K562 (cell line): ENCODE results near the gene ZNF143. TPM values are rescaled to one million over a fixed set of nuclear protein-coding genes. Genes with fewer than 3 reads are reported as not detected.
A peak's percentile ranks its signal among the peaks of the same experiment; 100 is the strongest.

Experiments
- ATAC-seq: fragments of 200-7000 bp; cut with Tn5 transposase; 3 replicates; pipeline ENCODE4 v1.9.1; 2020; ENCODE audit warnings: moderate library complexity
- BruUV-seq: library from RNA; stranded (reverse); fragments of 400-500 nt; replicated peaks from 2 replicates; lab custom pipeline; 2021; lab: Mats Ljungman, UMichigan
- CTCF ChIA-PET: fragments of 300-600 bp; formaldehyde crosslinking; extraction: SDS; loops from one replicate; lab custom pipeline; 2021; ENCODE audit warnings: low intra/inter-chr PET ratio; lab: Yijun Ruan, JAX
- POLR2A ChIA-PET: fragments of 300-600, 350-650 bp; sonication (Branson Sonifier 250); formaldehyde crosslinking; extraction: SDS; loops from one replicate; lab custom pipeline; 2021; ENCODE audit warnings: antibody characterized with exemption, inconsistent platforms; lab: Yijun Ruan, JAX
- DNase-seq, 4 experiments: peaks; one replicate each; pipeline versions ENCODE4 v3.0.0 to v3.0.0-alpha.2; 2011 to 2018; ENCODE audit warnings: low spot score in 3 of 4, mixed read lengths in 3 of 4; ENCODE audit errors: extremely low read depth in 1 of 4
- FAIRE-seq: peaks from 2 replicates; lab custom pipeline; 2011; peaks lifted over from hg19 to GRCh38; lab: Jason Lieb, UNC
- H2AFZ ChIP-seq: 2 replicates; pipeline ENCODE4 v1.6.0; 2011; ENCODE audit warnings: low read depth, low read length, control low read depth, inconsistent platforms
- H3K27ac ChIP-seq: fragments of 200-600 bp; 3 replicates; pipeline ENCODE4 v1.8.0; 2011; ENCODE audit warnings: low read depth, mild to moderate bottlenecking, control low read depth, inconsistent platforms, low read length, moderate library complexity, mixed read lengths; ENCODE audit errors: extremely low read depth
- H3K27me3 ChIP-seq, 2 experiments: fragments of 300-600 bp in 1 of 2; 2 replicates in 1 of 2; 3 replicates in 1 of 2; pipeline versions ENCODE4 v1.6.0 to v1.8.0; 2011; ENCODE audit warnings: inconsistent platforms in 2 of 2, low read length in 2 of 2, mild to moderate bottlenecking in 1 of 2, mixed read lengths in 1 of 2, moderate library complexity in 1 of 2; ENCODE audit not compliant: control insufficient read depth in 2 of 2, insufficient read depth in 2 of 2
- H3K36me3 ChIP-seq: fragments of 300-600 bp; 3 replicates; pipeline ENCODE4 v1.8.0; 2011; ENCODE audit warnings: mild to moderate bottlenecking, low read length, inconsistent platforms; ENCODE audit not compliant: control insufficient read depth, insufficient read depth
- H3K4me1 ChIP-seq, 2 experiments: fragments of 200-600 bp in 1 of 2; replicated peaks in 1 of 2; 2 replicates in 1 of 2; 3 replicates in 1 of 2; pipeline versions ENCODE4 v1.5.1 to v1.8.0; 2011; ENCODE audit warnings: inconsistent platforms in 2 of 2, low read length in 2 of 2, mild to moderate bottlenecking in 1 of 2, mixed read lengths in 1 of 2, moderate library complexity in 1 of 2; ENCODE audit not compliant: control insufficient read depth in 2 of 2, insufficient read depth in 2 of 2
- H3K4me2 ChIP-seq: 2 replicates; pipeline ENCODE4 v1.6.1; 2011; ENCODE audit warnings: low read length, control low read depth, inconsistent platforms, mixed read lengths; ENCODE audit not compliant: insufficient read depth
- H3K4me3 ChIP-seq: fragments of 200-600 bp; sonication (generic), shearing (Covaris generic); 2 replicates; pipeline ENCODE4 v1.5.1; 2016; ENCODE audit warnings: control low read depth, inconsistent platforms
- H3K79me2 ChIP-seq: fragments of 200-600 bp; 3 replicates; pipeline ENCODE4 v1.8.0; 2011; ENCODE audit warnings: low read length, inconsistent platforms; ENCODE audit not compliant: control insufficient read depth, insufficient read depth
- H3K9ac ChIP-seq, 2 experiments: 2 replicates each; pipeline versions ENCODE4 v1.6.0 to v1.6.1; 2011; ENCODE audit warnings: low read depth in 2 of 2, low read length in 2 of 2, control low read depth in 1 of 2, inconsistent platforms in 1 of 2, mild to moderate bottlenecking in 1 of 2, mixed read lengths in 1 of 2; ENCODE audit not compliant: insufficient read depth in 1 of 2
- H3K9me1 ChIP-seq: one replicate; pipeline ENCODE4 v1.6.0; 2011; ENCODE audit warnings: inconsistent platforms, mild to moderate bottlenecking, low read length, moderate library complexity; ENCODE audit not compliant: control insufficient read depth, insufficient read depth
- H3K9me3 ChIP-seq: replicated peaks from 2 replicates; pipeline ENCODE4 v1.5.1; 2011; ENCODE audit warnings: low read depth, low read length, inconsistent platforms; ENCODE audit not compliant: control insufficient read depth, insufficient read depth
- H4K20me1 ChIP-seq: replicated peaks from 2 replicates; pipeline ENCODE4 v1.6.1; 2011; ENCODE audit warnings: low read length, inconsistent platforms, mixed read lengths; ENCODE audit not compliant: control insufficient read depth, insufficient read depth
- ATF3 ChIP-seq, 2 experiments: fragments of 450-650 bp in 1 of 2; sonication (generic) in 1 of 2; formaldehyde crosslinking in 1 of 2; IDR thresholded peaks in 1 of 2; conservative IDR thresholded peaks in 1 of 2; 2 replicates each; pipeline versions ENCODE4 v1.6.1 to v1.8.1; 2016 to 2023; ENCODE audit warnings: mild to moderate bottlenecking in 2 of 2, moderate library complexity in 2 of 2, inconsistent platforms in 1 of 2, missing genetic modification reagents in 1 of 2
- ZC3H11A ChIP-seq: IDR thresholded peaks from 2 replicates; pipeline ENCODE4 v1.6.1; 2012; ENCODE audit warnings: low read depth, low read length, improper control_type of control experiment
- ZNF23 ChIP-seq: fragments of 250-450 bp; sonication (Bioruptor Pico); IDR thresholded peaks from 2 replicates; pipeline ENCODE4 v1.4.0; 2020; ENCODE audit warnings: mild to moderate bottlenecking
- WGBS: fragments of 100-300 bp; shearing (Covaris generic); methylation state at CpG from one replicate; pipeline ENCODE4 v1.1.6; 2016; ENCODE audit warnings: low coverage, mixed read lengths; ENCODE audit not compliant: insufficient coverage; ENCODE audit errors: missing lambda C conversion rate; 5-methylcytosine and 5-hydroxymethylcytosine counted together
- in situ Hi-C: fragments of 300-500 bp; cut with MboI; formaldehyde crosslinking; loops from 4 replicates; pipeline ENCODE4 v1.15.0; 2018; ENCODE audit warnings: inconsistent platforms, mixed read lengths
- intact Hi-C: fragments of 100-400 bp; cut with micrococcal nuclease; formaldehyde crosslinking; loops from 2 replicates; pipeline ENCODE4 v1.14.2; 2022
- polyA plus RNA-seq, 8 experiments: library from polyadenylated mRNA; depleted of rRNA in 4 of 8; stranded (reverse) in 5 of 8; unstranded in 3 of 8; fragments of >200 nt; fragmentation: Nextera tagmentation in 2 of 8; fragmentation: Illumina TruSeq in 1 of 8; extraction: Ambion mirVana in 2 of 8; extraction: Trizol in 1 of 8; gene quantifications; 2 replicates each; pipeline versions ENCODE4 v1.2.1 to v1.2.3, GENCODE V29; 2011 to 2014; ENCODE audit warnings: inconsistent platforms in 1 of 8, missing spikeins in 1 of 8
- total RNA-seq, 7 experiments: library from RNA; depleted of rRNA in 6 of 7; stranded (reverse); fragments of >200 nt in 6 of 7; fragmentation: Illumina TruSeq in 2 of 7; extraction: Trizol in 2 of 7; gene quantifications; 2 replicates each; pipeline versions ENCODE4 v1.2.1 to v1.2.3, GENCODE V29; 2011 to 2021; ENCODE audit warnings: low replicate concordance in 1 of 7

Gene ZNF143
- total and polyA plus RNA-seq, 9 of the 15 experiments (the other 6 are each of a cell fraction or from before 2014, with no cell fraction given): 18.4 to 58.5 (median 27.1) TPM

DNA sequence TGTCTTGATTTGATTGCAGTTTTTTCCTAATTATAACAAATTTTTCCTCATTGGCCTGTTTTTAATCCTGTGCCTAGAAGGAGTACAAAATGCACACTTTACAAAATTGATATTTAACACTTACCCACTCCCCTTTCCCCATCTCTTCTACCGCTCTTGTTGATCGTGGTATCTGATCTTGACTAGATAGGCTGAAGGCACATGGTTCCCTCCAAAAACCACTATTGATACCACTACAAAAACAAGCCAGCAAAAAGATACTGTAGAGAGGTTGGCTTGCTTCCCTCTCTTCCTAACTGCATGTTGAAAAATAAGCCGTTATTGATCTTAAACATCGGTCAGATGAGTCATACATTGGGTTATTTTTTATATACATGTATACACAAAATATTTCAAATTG, 14.6 kb upstream of the ZNF143 start:
- Histone ChIP-seq H3K9me3 (no peaks in the 10 kb centered on the region), H4K20me1 (no peaks in the 10 kb centered on the region), H3K36me3 (peaks cover 67% of the 10 kb centered on the region), H3K27me3 (no peaks in the 10 kb centered on the region), H3K9ac (no peak overlapping the region), H3K4me3 (no peak overlapping the region), H3K27ac (no peak overlapping the region)
- FAIRE-seq: no peak
- POLR2A ChIA-PET: no interaction called here
- 84% methylated on average over 4 of the region's 4 CpGs for WGBS
- CTCF ChIA-PET: no interaction called here
- TF ChIP-seq ZNF23 (CRISPR knock-in tag) (no peak), ZC3H11A (no peak), ATF3 (IDR thresholded peaks at IDR 0.05) (no peak; the same call in 1 of the 2 replicates), ATF3 (CRISPR knock-in tag; conservative IDR thresholded peaks at IDR 0.05) (no peak)
- TF ChIP-seq, all 486 proteins: peak for 0
- Histone ChIP-seq H3K79me2 (0 out of 3 replicates have a peak, but pooled peaks cover 2% of the 10 kb centered on the region), H3K9me1 (no peaks in the 10 kb centered on the region), H2AFZ (no peak overlapping the region), H3K4me2 (no peak overlapping the region), H3K4me1 (no peaks in the 10 kb centered on the region)
- DNase-seq: no peak
- ATAC-seq: no peak
- intact Hi-C loops (loop anchor here (5.0 kb wide), 2 partner anchors 61 to 166 kb away; no protein-coding TSS in a partner anchor), in situ Hi-C loops (no loop called here)
- BruUV-seq: TSS peak; percentile 33
